ENCODE data around the gene LAMA2. TPM values are rescaled to one million over a fixed set of nuclear protein-coding genes. Genes with fewer than 3 reads are reported as not detected.

Gene LAMA2
- total RNA-seq, 4 donors from 2014 or later: 154 to 331 (median 241) TPM

GRCh38 chr6:129552413-129552812, 669.5 kb downstream of the LAMA2 start:
- no peak for TF ChIP-seq CTCF (IDR thresholded peaks at IDR 0.05; ENCODE audit: low read depth)

- no peak for TF ChIP-seq CTCF (IDR thresholded peaks at IDR 0.05; ENCODE audit: low read depth)
Measured at GRCh38 chr6:129555206-129555832, 672.4 kb downstream of the LAMA2 start.

GRCh38 chr6:129558248-129558647, 675.3 kb downstream of the LAMA2 start:
- no peak for TF ChIP-seq CTCF (IDR thresholded peaks at IDR 0.05; ENCODE audit: low read depth)

- TF ChIP-seq CTCF (IDR thresholded peaks at IDR 0.05; ENCODE audit: low read depth): no peak
Measured at GRCh38 chr6:129565366-129565765, 682.4 kb downstream of the LAMA2 start.

- no peak for TF ChIP-seq CTCF (IDR thresholded peaks at IDR 0.05; ENCODE audit: low read depth)
Measured at GRCh38 chr6:129565811-129566210, 682.9 kb downstream of the LAMA2 start.

Small RNA genes lying within 50 kb of the gene (small RNA-seq; reads per million reads assigned to genes)
- not detected for gene RNU6-861P

All from subcutaneous adipose tissue (tissue), 4 donors.